Adrenal gland (tissue), 19 donors: ENCODE data around the gene PBX3. TPM values are rescaled to one million over a fixed set of nuclear protein-coding genes. Genes with fewer than 3 reads are reported as not detected.

Source experiments
- DNase-seq, 7 donors: peaks; one replicate each; pipeline ENCODE4 v3.0.0-alpha.2; 2019 to 2020
- H3K27ac ChIP-seq, 5 donors: fragments of 200-600 bp; sonication (generic) in 4 of 5; 1 replicate in 3 of 5; 2 replicates in 2 of 5; pipeline versions ENCODE4 v1.5.1 to v1.8.0; 2016 to 2020; ENCODE audit warnings: mild to moderate bottlenecking in 1 of 5
- H3K27me3 ChIP-seq: fragments of 200-600 bp; 2 replicates; pipeline ENCODE4 v1.8.0; 2021
- H3K36me3 ChIP-seq, 2 donors: fragments of 200-600 bp; replicated peaks in 1 of 2; 1 replicate in 1 of 2; 2 replicates in 1 of 2; pipeline versions ENCODE4 v1.5.1 to v1.8.0; 2018 to 2022
- H3K4me1 ChIP-seq, 2 donors: fragments of 200-600 bp; replicated peaks in 1 of 2; 1 replicate in 1 of 2; 2 replicates in 1 of 2; pipeline versions ENCODE4 v1.5.1 to v1.8.0; 2018 to 2021
- H3K4me3 ChIP-seq, 4 donors: fragments of 200-600 bp; sonication (generic) in 3 of 4; one replicate each; pipeline ENCODE4 v1.5.1; 2016 to 2018
- H3K9me3 ChIP-seq, 3 donors: fragments of 200-600 bp; sonication (generic) in 1 of 3; replicated peaks in 1 of 3; 1 replicate in 2 of 3; 2 replicates in 1 of 3; pipeline versions ENCODE4 v1.5.1 to v1.8.0; 2016 to 2021
- CTCF ChIP-seq, 6 experiments: fragments of 450-650 bp in 4 of 6; fragments of 200-600 bp in 2 of 6; sonication (generic) in 1 of 6; IDR thresholded peaks; 1 replicate in 5 of 6; 2 replicates in 1 of 6; pipeline versions ENCODE4 v1.5.1 to v1.8.0; 2016 to 2021; ENCODE audit warnings: antibody characterized with exemption in 6 of 6, mild to moderate bottlenecking in 2 of 6, moderate library complexity in 1 of 6
- POLR2A ChIP-seq, 2 donors: fragments of 450-650 bp; IDR thresholded peaks; one replicate each; pipeline ENCODE4 v1.6.1; 2017; ENCODE audit warnings: antibody characterized with exemption in 2 of 2, mild to moderate bottlenecking in 2 of 2, moderate library complexity in 1 of 2
- WGBS, 4 donors: extraction: QIAGEN DNeasy Blood & Tissue Kit in 2 of 4; methylation state at CpG; one replicate each; pipeline versions ENCODE4 v1.1.5 to v1.1.7; 2013 to 2017; 5-methylcytosine and 5-hydroxymethylcytosine counted together
- intact Hi-C, 2 donors: fragments of 100-400 bp; cut with DNase I; formaldehyde crosslinking; loops; one replicate each; pipeline versions ENCODE4 v1.14.1 to v1.15.0; 2022 to 2023
- long read RNA-seq, 10 donors: library from polyadenylated mRNA in 3 of 10; unstranded in 2 of 10; stranded (forward) in 1 of 10; transcript quantifications; one replicate each; pipeline ENCODE4 v2.0.0 and lab custom pipeline, GENCODE V29; 2021 to 2026
- polyA plus RNA-seq, 3 donors: library from polyadenylated mRNA; stranded (reverse); fragments of 200-250 nt in 2 of 3; fragments of 350-450 nt in 1 of 3; fragmentation: Illumina TruSeq in 1 of 3; extraction: RNeasy Lipid Tissue Mini Kit (QIAGEN cat#74804) in 1 of 3; gene quantifications; one replicate each; pipeline ENCODE4 v1.2.3, GENCODE V29; 2013 to 2014
- total RNA-seq, 9 donors: library from RNA; depleted of rRNA in 4 of 9; stranded (reverse); fragments of >200 nt in 4 of 9; fragments of 120-200 nt in 1 of 9; fragmentation: NEBNext Ultra II Directional in 1 of 9; extraction: Animal tissue kit (Norgen Biotek cat#: 25700) in 1 of 9; gene quantifications; one replicate each; pipeline versions ENCODE4 v1.1.0 to v1.2.4, GENCODE V29; 2013 to 2023
- donor health status: healthy with polysubstance abuse.
- donor health status: Bipolar disorder and iron deficiency.
- donor health status: DM: yes; HTN: yes; CAD: no.
- donor health status: DM: no; HTN: no; CAD: no.
- donor health status: DM: no; HTN: no; CAD: no.
- donor health status: DM: yes; HTN: yes; CAD: no.

PBX3 gene
- total RNA-seq (100 to 1,000 TPM in 7 of 9 donors, 10 to 100 TPM in 2; 18.3 to 231 (median 136) TPM), polyA plus RNA-seq (10 to 100 TPM; 43.4 to 57.8 (median 56.1) TPM)
- long read RNA-seq, donor 1, partial matches to known transcripts: 0 of 2 reads
- long read RNA-seq, donor 1, other reads (novel, unspliced or antisense): 0 of 2 reads
- long read RNA-seq, donor 2: 0 reads
- long read RNA-seq, donor 3: 0 reads
- long read RNA-seq, donor 4, transcript PBX3-204 (9 exons, 2,775 nt): major isoform, 8 of 55 reads
- long read RNA-seq, donor 4, transcript PBX3-201 (8 exons, 2,755 nt): major isoform, 8 of 55 reads
- long read RNA-seq, donor 4, partial matches to known transcripts: 17 of 55 reads
- long read RNA-seq, donor 4, other reads (novel, unspliced or antisense): 17 of 55 reads
- long read RNA-seq, donor 5, transcript PBX3-201 (8 exons, 2,755 nt): minor isoform, 55 of 252 reads
- long read RNA-seq, donor 5, transcript PBX3-204 (9 exons, 2,775 nt): major isoform, 95 of 252 reads
- long read RNA-seq, donor 5, transcript PBX3-202 (8 exons, 1,130 nt): minor isoform, 23 of 252 reads
- long read RNA-seq, donor 5, transcript PBX3-205 (7 exons, 950 nt): minor isoform, 9 of 252 reads
- long read RNA-seq, donor 5, partial matches to known transcripts: 39 of 252 reads
- long read RNA-seq, donor 5, other reads (novel, unspliced or antisense): 22 of 252 reads
- long read RNA-seq, donor 6, transcript PBX3-201 (8 exons, 2,755 nt): minor isoform, 5 of 45 reads
- long read RNA-seq, donor 6, transcript PBX3-204 (9 exons, 2,775 nt): major isoform, 11 of 45 reads
- long read RNA-seq, donor 6, partial matches to known transcripts: 14 of 45 reads
- long read RNA-seq, donor 6, other reads (novel, unspliced or antisense): 8 of 45 reads
- long read RNA-seq, donor 7, partial matches to known transcripts: 0 of 1 reads
- long read RNA-seq, donor 7, other reads (novel, unspliced or antisense): 0 of 1 reads
- long read RNA-seq, donor 8: 0 reads
- long read RNA-seq, donor 9, partial matches to known transcripts: 0 of 2 reads
- long read RNA-seq, donor 9, other reads (novel, unspliced or antisense): 0 of 2 reads
- long read RNA-seq, donor 10, partial matches to known transcripts: 0 of 1 reads
- long read RNA-seq, donor 10, other reads (novel, unspliced or antisense): 0 of 1 reads

- WGBS, 4 donors: 0 to 1% (median 0%) methylated on average over 29 to 104 of the region's 107 CpGs; no CpG with 5 or more reads in 1 of the 4 donors
- intact Hi-C loops: loop anchor here in 1 of 2 donors (5.0 kb wide), 2 partner anchors 75 to 335 kb away; no protein-coding TSS in a partner anchor
- H3K27me3 ChIP-seq: no peaks in the 10 kb centered on the region
- peak within 1 kb of the TSS; percentile 78 to 91 (median 86) for H3K27ac ChIP-seq
- DNase-seq: peak; percentile 59 to 76 (median 67)
- peaks cover 19 to 37% of the 10 kb centered on the region in 2 donors for H3K4me1 ChIP-seq
- TF ChIP-seq POLR2A (IDR thresholded peaks at IDR 0.05): peak; percentile 10 to 24
- TF ChIP-seq CTCF (IDR thresholded peaks at IDR 0.05): no peak
- H3K9me3 ChIP-seq: no peaks in the 10 kb centered on the region
- H3K36me3 ChIP-seq: no peaks in the 10 kb centered on the region
- peak within 1 kb of the TSS; percentile 80 to 100 (median 94) for H3K4me3 ChIP-seq
Observed at GRCh38 chr9:125747053-125747764, at the start of gene PBX3. Gene PBX3 (plus strand): TSS chr9:125747373.

- no peak for DNase-seq
- no peaks in the 10 kb centered on the region for H3K36me3 ChIP-seq
- intact Hi-C loops: no loop called here
- no peaks in the 10 kb centered on the region for H3K27me3 ChIP-seq
- H3K27ac ChIP-seq: no peak overlapping the region
- peaks cover 0 to 16% of the 10 kb centered on the region in 2 donors for H3K4me1 ChIP-seq
- no peaks in the 10 kb centered on the region for H3K9me3 ChIP-seq
- no peak overlapping the region for H3K4me3 ChIP-seq
- no peak for TF ChIP-seq POLR2A (IDR thresholded peaks at IDR 0.05)
- no peak for TF ChIP-seq CTCF (IDR thresholded peaks at IDR 0.05)
- WGBS, 4 donors: 84 to 97% (median 96%) methylated on average over 3 of the region's 3 CpGs
Observed at GRCh38 chr9:125699870-125700269, 47.3 kb upstream of the PBX3 start.

GRCh38 chr9:125700791-125701190 is 46.4 kb upstream of the PBX3 start:
- H3K4me1 ChIP-seq: peaks cover under 1 to 24% of the 10 kb centered on the region in 2 donors
- H3K27ac ChIP-seq: peak overlapping the region in 2 of 5 donors; percentile 21 to 49
- WGBS, 4 donors: 60 to 74% (median 66%) methylated on average over 2 of the region's 2 CpGs
- no peak overlapping the region for H3K4me3 ChIP-seq
- H3K36me3 ChIP-seq: no peaks in the 10 kb centered on the region
- no peak for DNase-seq
- TF ChIP-seq POLR2A (IDR thresholded peaks at IDR 0.05) (no peak), CTCF (IDR thresholded peaks at IDR 0.05) (no peak)
- intact Hi-C loops: no loop called here
- H3K27me3 ChIP-seq: no peaks in the 10 kb centered on the region
- no peaks in the 10 kb centered on the region for H3K9me3 ChIP-seq
